NCI-H69 (cell line): Measurements from ENCODE around the gene RUVBL1.
"Not testable (repeated sequence)": the region's sequence is repeated elsewhere in the genome, so short reads cannot be mapped to it uniquely, and the experiment has no call there.

Experiments used
- DNase-seq: peaks from one replicate; lab custom pipeline; 2025; lab: John Stamatoyannopoulos, UW

Gene RUVBL1

DNA sequence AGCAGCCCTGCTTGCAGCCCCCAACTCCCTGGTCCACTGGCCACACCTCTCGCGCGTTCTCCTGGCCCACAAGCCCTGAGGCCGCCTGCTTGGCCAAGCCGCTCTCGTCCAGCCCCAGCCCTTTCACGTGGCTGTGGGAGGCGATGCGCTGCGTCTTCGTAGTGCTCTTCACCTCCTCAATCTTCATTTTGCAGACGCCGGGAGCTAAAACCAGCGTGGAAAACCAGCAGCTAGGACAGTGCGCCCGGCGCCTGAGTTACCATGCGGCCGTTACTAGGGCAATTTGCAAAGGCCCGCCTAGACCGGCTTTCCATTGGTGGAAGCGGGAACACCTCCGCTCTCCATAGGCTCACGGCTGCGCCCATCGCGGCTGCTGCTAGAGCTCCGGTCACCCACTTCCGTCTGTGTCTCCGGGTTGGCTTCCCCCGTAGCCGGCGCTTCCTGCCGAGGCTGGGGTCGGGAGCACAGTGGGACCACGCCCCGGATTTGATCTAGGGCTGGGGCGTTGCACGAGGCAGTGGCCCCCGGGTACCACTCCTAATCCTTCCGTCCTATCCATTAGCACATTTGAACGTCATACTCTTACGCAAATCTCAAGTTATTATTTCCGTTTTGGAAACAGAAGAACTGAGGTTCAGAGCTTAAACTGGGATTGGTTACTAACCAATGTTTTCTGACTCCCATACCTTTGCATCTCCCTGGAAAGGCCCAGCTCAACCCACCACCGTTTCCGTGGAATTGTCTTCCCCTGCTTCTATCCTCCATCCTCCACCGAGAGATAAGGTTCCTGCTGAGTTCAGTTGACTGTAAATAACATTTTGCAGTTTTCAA lies at the start of gene RUVBL1:
TSS of gene RUVBL1 (minus strand) at position 275 of the 831 bp plus-strand sequence. CDS start at position 187, 88 bp downstream.
- DNase-seq = peak; percentile 97

GRCh38 chr3:128173200-128173599 lies 49.6 kb upstream of the RUVBL1 start:
- no peak for DNase-seq

- DNase-seq = peak; percentile 68
These were observed 47.4 kb upstream of the RUVBL1 start for GRCh38 chr3:128170866-128171516.

- no peak for DNase-seq
These were observed 45.2 kb upstream of the RUVBL1 start for GRCh38 chr3:128168836-128169235.

GRCh38 chr3:128167973-128168674 lies 44.5 kb upstream of the RUVBL1 start:
- peak; percentile 24 for DNase-seq

- no peak for DNase-seq
These were observed 44.0 kb upstream of the RUVBL1 start for GRCh38 chr3:128167646-128167972.

GRCh38 chr3:128166971-128167453 lies 43.4 kb upstream of the RUVBL1 start:
- no peak for DNase-seq

DNA sequence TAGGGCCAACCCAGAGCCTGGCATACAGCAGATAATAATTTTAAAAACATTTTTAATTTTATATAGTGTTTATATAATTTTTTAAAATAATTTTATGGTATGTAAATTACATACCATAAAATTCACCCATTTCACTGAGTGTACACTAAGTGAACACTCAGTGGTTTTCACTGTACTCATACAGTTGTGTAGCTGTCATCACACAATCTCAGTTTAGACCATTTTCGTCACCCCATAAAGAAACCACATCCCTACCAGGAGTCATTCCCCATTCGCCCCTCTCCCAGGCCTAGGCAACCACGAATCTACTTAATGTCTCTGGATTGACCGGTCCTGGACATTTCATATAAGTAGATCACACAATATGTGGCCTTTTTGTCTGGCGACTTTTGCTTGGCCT lies 39.8 kb upstream of the RUVBL1 start:
- DNase-seq = no peak

GRCh38 chr3:128160661-128161060 lies 37.0 kb upstream of the RUVBL1 start:
- DNase-seq = no peak

DNA sequence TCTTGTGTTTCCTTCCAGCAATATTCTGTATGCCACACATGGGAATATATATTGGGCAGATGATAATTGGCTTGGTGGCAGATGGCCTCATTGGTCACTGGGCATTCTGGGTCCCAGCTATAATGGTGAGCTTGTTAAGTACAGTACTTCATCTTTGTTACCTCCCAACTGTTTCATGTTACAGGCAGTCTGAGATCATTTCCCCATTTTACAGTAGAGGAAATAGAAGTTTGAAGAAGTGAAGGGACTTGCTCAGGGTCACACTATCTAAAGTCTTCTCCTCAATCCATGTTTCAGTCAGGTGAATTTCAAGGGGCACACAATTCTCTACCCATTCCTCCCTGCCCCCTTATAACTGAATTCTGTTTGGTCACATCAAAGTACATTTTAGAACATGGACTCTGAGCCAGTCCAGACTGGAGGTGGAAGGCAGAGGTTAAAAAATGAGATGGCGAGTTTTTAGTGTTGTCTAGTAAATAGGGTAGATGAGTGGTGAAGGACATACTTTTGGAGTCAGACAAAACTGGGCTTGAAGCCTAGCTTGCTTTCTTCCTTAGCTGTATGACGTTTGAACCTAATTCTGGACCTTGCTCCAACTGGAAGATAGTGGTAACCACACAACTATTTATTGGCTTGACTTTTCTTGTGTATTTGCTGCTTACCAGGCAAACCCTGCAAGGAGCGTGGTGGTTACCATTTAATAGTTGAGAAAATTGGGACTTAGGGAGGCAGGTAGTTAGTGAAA lies 32.2 kb upstream of the RUVBL1 start:
- DNase-seq = no peak

DNA sequence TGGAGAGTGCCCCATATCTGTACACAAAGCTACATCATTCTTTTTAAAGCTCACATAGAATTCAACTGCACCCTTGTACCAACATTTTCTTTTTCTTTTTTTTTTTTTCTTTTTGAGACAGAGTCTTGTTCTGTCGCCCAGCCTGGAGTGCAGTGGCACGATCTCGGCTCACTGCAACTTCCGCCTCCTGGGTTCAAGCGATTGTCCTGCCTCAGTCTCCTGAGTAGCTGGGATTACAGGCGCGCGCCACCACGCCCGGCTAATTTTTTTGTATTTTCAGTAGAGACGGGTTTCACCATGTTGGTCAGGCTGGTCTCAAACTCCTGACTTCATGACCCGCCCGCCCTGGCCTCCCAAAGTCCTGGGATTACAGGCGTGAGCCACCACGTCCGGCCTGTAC lies 30.7 kb upstream of the RUVBL1 start:
- DNase-seq = not testable (repeated sequence)

DNA sequence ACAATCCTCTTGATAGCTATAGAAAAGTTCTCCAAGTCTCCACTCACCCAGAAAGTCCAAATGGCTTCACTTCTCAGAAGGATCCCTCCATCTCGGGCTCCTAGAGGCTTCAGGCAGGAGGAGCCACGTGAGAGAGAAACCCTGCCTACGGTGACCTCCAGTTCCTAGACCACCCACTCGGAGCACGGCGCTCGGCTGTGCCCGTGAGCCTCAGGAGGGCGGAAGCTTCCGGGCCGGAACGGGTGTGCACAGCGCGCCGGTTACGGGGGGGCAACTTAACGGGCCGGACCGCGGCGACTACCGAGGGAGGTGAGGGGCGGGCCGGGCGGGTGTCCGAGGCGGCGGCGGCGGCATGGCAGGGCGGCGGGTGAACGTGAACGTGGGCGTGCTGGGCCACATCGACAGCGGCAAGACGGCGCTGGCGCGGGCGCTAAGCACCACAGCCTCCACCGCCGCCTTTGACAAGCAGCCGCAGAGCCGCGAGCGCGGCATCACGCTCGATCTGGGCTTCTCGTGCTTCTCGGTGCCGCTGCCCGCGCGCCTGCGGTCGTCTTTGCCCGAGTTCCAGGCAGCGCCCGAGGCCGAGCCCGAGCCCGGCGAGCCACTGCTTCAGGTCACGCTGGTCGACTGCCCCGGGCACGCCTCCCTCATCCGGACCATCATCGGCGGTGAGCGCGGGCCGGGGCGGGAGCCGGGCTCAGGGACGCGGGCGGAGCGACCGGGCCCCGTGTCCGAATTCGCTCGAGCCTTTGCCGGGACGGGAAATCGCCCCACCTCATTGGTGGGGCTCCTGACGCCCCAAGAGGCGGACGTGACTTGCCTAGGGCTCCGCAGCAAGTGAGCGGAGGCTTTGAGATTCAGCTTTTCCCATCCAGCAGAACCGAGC lies 29.8 kb upstream of the RUVBL1 start, which contains the start of gene EEFSEC:
TSS of gene EEFSEC (plus strand) at position 326 of the 886 bp plus-strand sequence. CDS start at position 353, 27 bp downstream.
- DNase-seq = peak; percentile 86

DNA sequence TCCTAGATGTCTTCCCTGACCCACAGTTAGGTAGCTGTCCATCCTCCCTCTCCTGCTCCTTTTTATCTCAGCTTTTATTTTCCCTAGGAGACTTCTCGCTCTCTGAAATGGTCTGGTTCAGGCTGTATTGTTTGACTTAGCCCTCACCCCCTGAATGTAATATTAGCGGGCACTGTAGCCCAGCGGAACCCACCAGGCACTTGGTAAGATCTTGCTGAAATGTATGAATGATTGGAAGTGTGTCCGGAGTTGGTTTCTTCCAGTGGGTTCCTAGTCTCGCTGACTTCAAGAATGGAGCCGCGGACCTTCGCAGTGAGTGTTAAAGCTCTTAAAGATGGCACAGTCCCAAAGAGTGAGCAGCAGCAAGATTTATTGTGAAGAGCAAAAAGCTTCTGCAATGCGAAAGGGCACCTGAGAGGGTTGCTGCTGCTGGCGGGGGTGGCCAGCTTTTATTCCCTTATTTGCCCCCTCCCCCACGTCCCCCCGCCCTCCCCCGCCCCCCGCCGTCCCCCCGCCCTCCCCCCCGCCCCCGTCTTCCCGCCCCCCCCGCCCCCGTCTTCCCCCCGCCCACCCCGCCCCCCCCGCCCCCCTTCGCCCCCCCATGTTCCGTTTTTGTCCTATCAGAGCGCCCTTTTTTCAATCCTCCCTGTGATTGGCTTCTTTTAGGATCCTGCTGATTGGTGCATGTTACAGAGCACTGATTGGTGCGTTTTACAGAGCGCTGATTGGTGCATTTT lies 29.0 kb upstream of the RUVBL1 start:
- DNase-seq = peak; percentile 88

- no peak for DNase-seq
These were observed 28.2 kb upstream of the RUVBL1 start for GRCh38 chr3:128151758-128152274.

GRCh38 chr3:128149650-128150049 lies 26.0 kb upstream of the RUVBL1 start:
- no peak for DNase-seq

GRCh38 chr3:128146201-128146600 lies 22.6 kb upstream of the RUVBL1 start:
- no peak for DNase-seq

DNA sequence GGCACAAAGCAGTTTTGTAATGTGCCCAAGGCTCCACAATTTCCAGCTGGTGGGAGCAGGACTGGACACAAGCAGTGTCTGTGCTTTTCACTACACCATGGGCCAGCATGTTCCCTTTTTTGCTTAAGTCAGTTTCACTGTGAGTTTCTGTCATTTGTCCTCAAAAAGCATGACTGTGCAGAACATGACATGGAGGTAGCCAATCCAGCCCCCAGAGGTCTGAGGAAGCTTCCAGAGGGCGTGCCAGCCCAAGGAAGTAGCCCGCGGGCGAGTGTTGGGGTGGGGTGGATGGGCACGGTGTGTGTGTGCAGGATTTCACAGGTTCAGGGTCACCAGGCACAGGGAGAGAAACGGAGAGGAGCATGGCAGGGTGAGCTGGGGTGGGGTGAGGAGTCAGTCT lies 21.7 kb upstream of the RUVBL1 start:
- no peak for DNase-seq

- peak; percentile 9 for DNase-seq
These were observed 21.0 kb upstream of the RUVBL1 start for GRCh38 chr3:128144512-128145187.

- no peak for DNase-seq
These were observed 19.9 kb upstream of the RUVBL1 start for GRCh38 chr3:128143496-128143895.
